ENCODE measurements around the gene MESD. TPM values are rescaled to one million over a fixed set of nuclear protein-coding genes. Genes with fewer than 3 reads are reported as not detected.

MESD gene
- total and polyA plus RNA-seq, 2 of the 4 experiments (the other 2 are of a cell fraction): 10.0 to 14.0 TPM

- no peak overlapping the region for H3K4ac ChIP-seq (ENCODE audit: low read depth, low read length)
- H4K20me1 ChIP-seq (ENCODE audit: insufficient read depth, low read length): peaks cover 15% of the 10 kb centered on the region
- H3K23ac ChIP-seq (ENCODE audit: low read depth, low read length): no peak overlapping the region
- no peak overlapping the region for H4K8ac ChIP-seq (ENCODE audit: low read depth in 2 of 2, low read length in 2 of 2)
- no peaks in the 10 kb centered on the region for H3K9me3 ChIP-seq (ENCODE audit: control insufficient read depth, insufficient read depth, low read length)
- DNase-seq (no peak), ATAC-seq (ENCODE audit: low read depth) (no peak)
- in situ Hi-C loops (cut with MboI; ENCODE audit: low sequenced_read_pairs): loop anchor here (5.0 kb wide), 2 partner anchors 198 to 408 kb away; partner anchors contain the start of gene CEMIP
- peaks cover 8% of the 10 kb centered on the region for H3K9me1 ChIP-seq (ENCODE audit: insufficient read depth, low read length)
- H3K36me3 ChIP-seq (ENCODE audit: control insufficient read depth, insufficient read depth, low read length): peaks cover 7% of the 10 kb centered on the region
- no peak overlapping the region for H4K91ac ChIP-seq (ENCODE audit: insufficient read depth, low read depth, low read length)
- no peak overlapping the region for H3K56ac ChIP-seq (ENCODE audit: extremely low read depth, insufficient read depth, low read length)
- CTCF ChIA-PET: interaction anchor here (0.6 kb wide), 1 partner anchor 220 kb away, joined by 3 read pairs; no protein-coding TSS in a partner anchor
- no peak overlapping the region for H2BK20ac ChIP-seq (ENCODE audit: low read depth, low read length)
- no peak overlapping the region for H3K4me3 ChIP-seq (ENCODE audit: insufficient read depth, low read depth, low read length)
- H3K79me1 ChIP-seq (ENCODE audit: low read depth in 1 of 2, low read length in 2 of 2): peaks cover 23 to 39% of the 10 kb centered on the region in 2 experiments
- H2AK9ac ChIP-seq (replicated peaks; ENCODE audit: low read depth, low read length, poor library complexity): no peak overlapping the region
- no peak overlapping the region for H2BK120ac ChIP-seq (ENCODE audit: low read depth, low read length)
- dilution Hi-C loops (cut with HindIII; ENCODE audit: low sequenced_read_pairs, unreplicated experiment): no loop called here
- H2BK5ac ChIP-seq (ENCODE audit: low read depth, low read length, poor library complexity, severe bottlenecking): no peak overlapping the region
- no peak overlapping the region for H3K4me2 ChIP-seq (ENCODE audit: low read depth, low read length)
- no peaks in the 10 kb centered on the region for H3K27me3 ChIP-seq (ENCODE audit: control insufficient read depth, insufficient read depth, low read length)
- no peak overlapping the region for H2BK15ac ChIP-seq (ENCODE audit: low read depth, low read length)
- BruUV-seq (replicated peaks): no TSS peak
- no peak for TF ChIP-seq BHLHE40 (IDR thresholded peaks at IDR 0.05; ENCODE audit: low read depth, low read length)
- H3K9ac ChIP-seq (ENCODE audit: low read depth, low read length): no peak overlapping the region
- H2AFZ ChIP-seq (replicated peaks; ENCODE audit: low read length, poor library complexity): no peak overlapping the region
- no peak overlapping the region for H2AK5ac ChIP-seq (ENCODE audit: low read depth, low read length)
- H3K18ac ChIP-seq (ENCODE audit: low read depth, low read length): no peak overlapping the region
- H3K14ac ChIP-seq (replicated peaks; ENCODE audit: low read depth, low read length): no peak overlapping the region
- peaks cover 5% of the 10 kb centered on the region for H3K4me1 ChIP-seq (ENCODE audit: control insufficient read depth, insufficient read depth, low read length)
- intact Hi-C loops (cut with micrococcal nuclease): loop anchor here (5.0 kb wide), 3 partner anchors 93 to 408 kb away; partner anchors contain the start of gene ABHD17C
- WGBS, 2 experiments (ENCODE audit: extremely low coverage in 2 of 2, insufficient read length in 1 of 2): no CpG with 5 or more reads among the region's 4 CpGs
- POLR2A ChIA-PET (ENCODE audit: unreplicated experiment): no interaction called here
- no peak overlapping the region for H4K5ac ChIP-seq (ENCODE audit: low read depth, low read length)
- H3K27ac ChIP-seq (ENCODE audit: insufficient read depth, low read length): no peak overlapping the region
Observed at GRCh38 chr15:80974914-80975313, 14.7 kb downstream of the MESD start.

All from IMR-90 (cell line).